Neutrophil (primary cell): ENCODE results near the gene RAD17.
"Not testable (repeated sequence)": the region's sequence is repeated elsewhere in the genome, so short reads cannot be mapped to it uniquely, and the experiment has no call there.

Experiments used
- H3K27ac ChIP-seq: fragments of 200-600 bp; sonication (generic); 2 replicates; pipeline ENCODE4 v1.5.1; 2016; ENCODE audit warnings: mild to moderate bottlenecking, moderate library complexity
- H3K27me3 ChIP-seq: fragments of 200-600 bp; sonication (generic); 2 replicates; pipeline ENCODE4 v1.6.0; 2016; ENCODE audit warnings: mild to moderate bottlenecking
- H3K36me3 ChIP-seq: fragments of 200-600 bp; sonication (generic); 2 replicates; pipeline ENCODE4 v1.5.1; 2017
- H3K4me1 ChIP-seq, 2 experiments: fragments of 200-600 bp in 1 of 2; sonication (generic) in 1 of 2; 1 replicate in 1 of 2; 2 replicates in 1 of 2; pipeline versions ENCODE4 v1.5.1 to v1.6.1; 2013 to 2016; ENCODE audit warnings: low read depth in 1 of 2, low read length in 1 of 2, mild to moderate bottlenecking in 1 of 2, moderate library complexity in 1 of 2; ENCODE audit not compliant: control insufficient read depth in 1 of 2, insufficient read depth in 1 of 2
- H3K4me3 ChIP-seq, 2 experiments: fragments of 200-600 bp in 1 of 2; sonication (generic) in 1 of 2; 1 replicate in 1 of 2; 2 replicates in 1 of 2; pipeline ENCODE4 v1.5.1; 2013 to 2016; ENCODE audit warnings: low read depth in 1 of 2, low read length in 1 of 2, mild to moderate bottlenecking in 1 of 2, moderate library complexity in 1 of 2
- H3K9me3 ChIP-seq: fragments of 200-600 bp; sonication (generic); 2 replicates; pipeline ENCODE4 v1.5.1; 2016
- CTCF ChIP-seq: fragments of 200-600 bp; sonication (generic); IDR thresholded peaks from 2 replicates; pipeline ENCODE4 v1.5.1; 2016; ENCODE audit warnings: antibody characterized with exemption

Gene RAD17, protein sequence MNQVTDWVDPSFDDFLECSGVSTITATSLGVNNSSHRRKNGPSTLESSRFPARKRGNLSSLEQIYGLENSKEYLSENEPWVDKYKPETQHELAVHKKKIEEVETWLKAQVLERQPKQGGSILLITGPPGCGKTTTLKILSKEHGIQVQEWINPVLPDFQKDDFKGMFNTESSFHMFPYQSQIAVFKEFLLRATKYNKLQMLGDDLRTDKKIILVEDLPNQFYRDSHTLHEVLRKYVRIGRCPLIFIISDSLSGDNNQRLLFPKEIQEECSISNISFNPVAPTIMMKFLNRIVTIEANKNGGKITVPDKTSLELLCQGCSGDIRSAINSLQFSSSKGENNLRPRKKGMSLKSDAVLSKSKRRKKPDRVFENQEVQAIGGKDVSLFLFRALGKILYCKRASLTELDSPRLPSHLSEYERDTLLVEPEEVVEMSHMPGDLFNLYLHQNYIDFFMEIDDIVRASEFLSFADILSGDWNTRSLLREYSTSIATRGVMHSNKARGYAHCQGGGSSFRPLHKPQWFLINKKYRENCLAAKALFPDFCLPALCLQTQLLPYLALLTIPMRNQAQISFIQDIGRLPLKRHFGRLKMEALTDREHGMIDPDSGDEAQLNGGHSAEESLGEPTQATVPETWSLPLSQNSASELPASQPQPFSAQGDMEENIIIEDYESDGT

DNA sequence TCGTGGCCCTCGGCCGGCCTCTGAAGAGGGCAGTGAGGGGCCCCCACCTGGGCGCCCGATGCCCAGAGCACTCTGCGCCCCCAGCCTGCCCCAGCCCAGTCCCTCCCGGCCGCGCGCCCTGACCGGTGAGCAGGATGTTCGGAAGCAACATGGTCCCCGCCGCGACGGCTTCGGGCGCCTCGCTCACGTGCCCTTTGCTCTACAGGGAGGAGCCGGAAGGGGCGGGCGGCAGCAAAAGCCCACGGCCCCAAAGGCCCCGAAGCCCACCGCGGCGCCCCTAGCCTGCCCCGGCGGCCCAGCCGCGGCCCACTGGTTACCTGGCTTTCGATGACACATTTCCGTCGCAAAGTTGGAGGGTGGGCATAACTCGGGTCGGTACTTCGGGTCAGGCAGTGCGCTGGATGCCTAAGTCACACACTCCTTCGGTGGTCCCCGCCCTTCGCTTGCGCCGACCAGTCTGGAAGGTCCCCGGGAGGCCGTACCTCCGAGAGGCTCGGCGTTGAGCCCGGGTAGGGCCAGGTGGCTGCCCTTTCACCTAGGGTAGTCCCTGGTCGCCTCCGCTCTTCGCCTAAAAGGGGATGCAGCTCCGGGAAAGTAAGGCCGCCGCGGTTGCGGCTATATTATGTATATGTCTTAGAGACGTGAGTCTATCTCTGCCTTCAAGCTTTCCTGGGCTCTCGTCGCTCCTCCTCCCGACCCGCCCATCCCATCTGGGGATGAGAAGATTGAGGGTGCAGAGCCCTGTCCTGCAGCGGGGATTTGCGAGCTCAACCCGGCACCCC lies at the start of gene RAD17, which contains the start of the genes AK6 and TAF9:
TSS of gene RAD17 (plus strand) at position 479 of the 782 bp plus-strand sequence. CDS start 2,391 bp downstream, outside the sequence.
TSS of gene AK6 (minus strand) at position 181 of the 782 bp plus-strand sequence. CDS start at position 151, 30 bp downstream.
TSS of gene TAF9 (minus strand) at position 181 of the 782 bp plus-strand sequence. CDS start 3,783 bp downstream, outside the sequence.
- Histone ChIP-seq H3K27ac (peak within 1 kb of the TSS; percentile 99), H3K4me3 (peak within 1 kb of the TSS; percentile 86 to 98), H3K27me3 (no peaks in the 10 kb centered on the region), H3K9me3 (no peaks in the 10 kb centered on the region), H3K36me3 (peaks cover 17% of the 10 kb centered on the region), H3K4me1 (peaks cover 23 to 24% of the 10 kb centered on the region in 2 experiments)
- peak; percentile 28 for TF ChIP-seq CTCF

DNA sequence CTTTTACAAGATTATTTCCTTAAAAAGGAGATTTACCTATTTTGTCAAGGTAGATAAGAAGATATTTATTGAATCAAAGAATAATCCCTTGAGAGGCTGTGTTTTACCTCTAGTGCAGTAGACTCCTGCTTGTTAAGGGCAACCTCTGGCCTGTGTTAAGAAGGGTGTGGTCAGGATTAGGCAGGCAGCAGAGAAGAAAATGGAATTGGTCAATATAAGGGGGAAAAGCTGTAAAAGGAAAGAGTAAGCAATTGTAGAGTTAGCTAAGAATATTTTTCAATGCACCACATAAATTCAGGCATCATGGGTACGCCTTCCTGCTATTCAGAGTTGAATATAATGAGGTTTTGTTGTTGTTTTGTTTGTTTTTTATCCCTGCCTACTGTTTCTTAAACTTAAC lies 43.3 kb upstream of the RAD17 start:
- Histone ChIP-seq H3K27me3 (no peaks in the 10 kb centered on the region), H3K4me1 (peaks cover 77 to 79% of the 10 kb centered on the region in 2 experiments), H3K4me3 (no peak overlapping the region), H3K27ac (peak overlapping the region; percentile 99), H3K36me3 (no peaks in the 10 kb centered on the region), H3K9me3 (no peaks in the 10 kb centered on the region)
- no peak for TF ChIP-seq CTCF

DNA sequence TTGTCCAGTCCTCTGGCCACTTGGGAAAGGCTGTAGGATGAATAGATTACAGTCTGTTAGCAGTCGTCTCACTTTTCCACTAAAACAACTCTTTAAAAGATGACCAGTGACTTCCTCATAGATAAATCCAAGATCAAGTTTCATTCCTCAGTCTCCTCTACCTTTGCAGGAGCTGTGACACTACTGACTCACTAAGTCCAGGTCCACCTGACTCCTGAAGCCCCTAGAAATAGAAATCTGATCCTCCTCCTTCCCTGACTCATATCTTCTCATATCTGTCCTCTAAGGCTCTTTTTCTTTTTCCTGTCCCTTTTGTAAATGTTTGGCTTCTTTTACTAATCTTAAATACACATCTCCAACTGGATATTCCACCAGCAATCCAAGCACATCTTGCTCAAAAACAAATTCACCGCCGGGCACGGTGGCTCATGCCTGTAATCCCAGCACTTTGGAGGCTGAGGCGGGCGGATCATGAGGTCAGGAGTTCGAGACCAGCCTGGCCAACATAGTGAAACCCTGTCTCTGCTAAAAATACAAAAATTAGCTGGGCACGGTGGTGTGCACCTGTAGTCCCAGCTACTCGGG lies 39.6 kb upstream of the RAD17 start:
- TF ChIP-seq CTCF, result no peak
- Histone ChIP-seq H3K4me1 (peaks cover 65 to 69% of the 10 kb centered on the region in 2 experiments), H3K27ac (no peak overlapping the region), H3K27me3 (no peaks in the 10 kb centered on the region), H3K9me3 (no peaks in the 10 kb centered on the region), H3K36me3 (no peaks in the 10 kb centered on the region), H3K4me3 (no peak overlapping the region)

DNA sequence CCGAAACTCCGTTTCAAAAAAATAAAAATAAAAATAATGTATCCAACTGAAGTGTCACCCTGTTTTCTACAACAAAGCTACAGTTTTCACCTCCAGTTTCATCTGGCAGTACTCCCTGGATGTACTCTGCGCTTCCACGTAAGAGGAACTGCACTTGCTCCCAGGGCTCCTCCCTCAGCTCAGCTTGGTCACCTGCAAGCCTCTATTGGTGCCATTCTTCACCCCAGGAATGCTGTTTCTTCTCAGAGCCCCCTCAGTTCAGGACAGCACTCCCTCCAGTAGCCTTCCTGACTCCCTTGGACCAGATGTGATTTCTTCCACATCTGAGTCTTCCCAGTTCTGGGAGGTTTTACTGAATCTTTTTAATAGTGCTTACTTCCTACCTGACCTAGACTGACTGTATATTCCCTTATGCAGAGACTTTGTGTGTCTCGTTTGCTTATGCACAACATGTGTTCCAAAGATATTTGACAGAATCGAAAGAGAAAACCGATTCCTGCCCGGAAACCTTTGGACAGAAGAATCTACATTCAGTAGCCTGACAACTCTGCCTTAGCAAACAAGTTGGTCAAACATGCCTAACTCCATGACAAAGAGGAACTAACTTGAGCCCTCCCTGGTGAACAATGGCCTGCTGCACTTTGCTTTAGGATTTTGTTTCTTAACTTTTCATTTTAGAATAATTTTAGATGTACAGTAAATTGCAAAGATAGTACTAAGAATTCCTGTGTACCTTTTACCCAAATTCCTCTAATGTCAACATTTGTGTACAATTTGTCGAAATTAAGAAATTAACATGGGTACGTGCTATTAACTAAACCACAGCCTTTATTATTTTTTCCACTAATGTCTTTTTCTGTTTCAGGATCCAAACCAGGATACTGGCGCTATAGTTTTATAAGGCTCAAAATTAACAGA lies 37.8 kb upstream of the RAD17 start:
- Histone ChIP-seq H3K27ac (peak overlapping the region; percentile 93), H3K27me3 (no peaks in the 10 kb centered on the region), H3K9me3 (no peaks in the 10 kb centered on the region), H3K4me3 (peak overlapping the region; percentile 85 to 93), H3K36me3 (no peaks in the 10 kb centered on the region), H3K4me1 (peaks cover 62 to 65% of the 10 kb centered on the region in 2 experiments)
- no peak for TF ChIP-seq CTCF

GRCh38 chr5:69333668-69334315 lies 35.8 kb upstream of the RAD17 start:
- H3K4me3 ChIP-seq, result not testable (repeated sequence)
- H3K4me1 ChIP-seq, result peaks cover 48 to 51% of the 10 kb centered on the region in 2 experiments

More at GRCh38 chr5:69333668-69334315, 35.8 kb upstream of the RAD17 start:
- not testable (repeated sequence) for H3K9me3 ChIP-seq, H3K27me3 ChIP-seq, H3K36me3 ChIP-seq
- H3K27ac ChIP-seq, result peak overlapping the region; percentile 71
